Psoas muscle (tissue), 8 donors: Measurements from ENCODE around the gene ITGA11. TPM values are rescaled to one million over a fixed set of nuclear protein-coding genes. Genes with fewer than 3 reads are reported as not detected.

Experiments used
- ATAC-seq, 4 donors: fragments of 200-7000 bp; cut with Tn5 transposase; one replicate each; pipeline ENCODE4 v1.9.1; 2020; ENCODE audit warnings: moderate library complexity in 3 of 4, mild to moderate bottlenecking in 2 of 4
- DNase-seq, 2 donors: peaks; one replicate each; pipeline ENCODE4 v3.0.0-alpha.2; 2020
- H3K27ac ChIP-seq: fragments of 200-600 bp; one replicate; pipeline ENCODE4 v1.8.0; 2022
- H3K27me3 ChIP-seq, 3 donors: fragments of 200-600 bp in 1 of 3; one replicate each; pipeline versions ENCODE4 v1.6.1 to v1.8.0; 2013 to 2022; ENCODE audit warnings: low read length in 2 of 3, mild to moderate bottlenecking in 2 of 3, moderate library complexity in 1 of 3; ENCODE audit not compliant: insufficient read depth in 3 of 3
- H3K36me3 ChIP-seq, 2 donors: fragments of 200-600 bp in 1 of 2; one replicate each; pipeline versions ENCODE4 v1.6.1 to v1.8.0; 2013 to 2022; ENCODE audit warnings: low read depth in 1 of 2, mild to moderate bottlenecking in 1 of 2, moderate library complexity in 1 of 2; ENCODE audit not compliant: insufficient read depth in 1 of 2
- H3K4me1 ChIP-seq: fragments of 200-600 bp; one replicate; pipeline ENCODE4 v1.8.0; 2022
- H3K4me3 ChIP-seq: fragments of 200-600 bp; one replicate; pipeline ENCODE4 v1.8.0; 2022; ENCODE audit warnings: mild to moderate bottlenecking
- H3K9me3 ChIP-seq: fragments of 200-600 bp; one replicate; pipeline ENCODE4 v1.8.0; 2022
- CTCF ChIP-seq: fragments of 200-600 bp; IDR thresholded peaks from one replicate; pipeline ENCODE4 v1.8.0; 2022; ENCODE audit warnings: antibody characterized with exemption
- WGBS, 3 donors: extraction: QIAGEN DNeasy Blood & Tissue Kit; methylation state at CpG; one replicate each; pipeline versions ENCODE4 v1.1.6 to v1.1.7; 2013; 5-methylcytosine and 5-hydroxymethylcytosine counted together
- intact Hi-C, 2 donors: fragments of 100-400 bp; cut with DNase I; formaldehyde crosslinking; loops; one replicate each; pipeline versions ENCODE4 v1.11.0 to v1.14.2; 2022
- polyA plus RNA-seq, 3 donors: library from polyadenylated mRNA; stranded (reverse); fragments of 200-250 nt; gene quantifications; one replicate each; pipeline ENCODE4 v1.2.3, GENCODE V29; 2013
- total RNA-seq, 4 donors: library from RNA; stranded (reverse); fragmentation: NEBNext Ultra II Directional in 2 of 4; extraction: Animal tissue kit (Norgen Biotek cat#: 25700) in 2 of 4; gene quantifications; one replicate each; pipeline versions ENCODE4 v1.2.1 to v1.2.4, GENCODE V29; 2021 to 2023
- donor health status: healthy with polysubstance abuse.
- donor health status: DM: no; HTN: no; CAD: no; lungs with moderate emphysema.
- donor health status: Bipolar disorder and iron deficiency.
- donor health status: healthy.
- donor health status: DM: yes; HTN: yes; CAD: no.
- donor health status: DM: no; HTN: no; CAD: no.
- donor health status: DM: no; HTN: no; CAD: no.
- donor health status: DM: yes; HTN: yes; CAD: no.

ITGA11 gene
- total and polyA plus RNA-seq, 7 donors: 0.10 to 7.9 (median 0.97) TPM

GRCh38 chr15:68389936-68390817 is 41.8 kb downstream of the ITGA11 start:
- H3K4me1 ChIP-seq: no peaks in the 10 kb centered on the region
- TF ChIP-seq CTCF: no peak
- H3K27me3 ChIP-seq: peaks cover 0 to 9% (median 0%) of the 10 kb centered on the region in 3 donors
- intact Hi-C loops: loop anchor here in 1 of 2 donors (5.0 kb wide), 1 partner anchor 138 kb away; no protein-coding TSS in a partner anchor
- WGBS, 3 donors: 70 to 78% (median 73%) methylated on average over 15 of the region's 15 CpGs
- H3K27ac ChIP-seq: no peak overlapping the region
- DNase-seq (no peak), ATAC-seq (no peak)
- H3K4me3 ChIP-seq: no peak overlapping the region
- no peaks in the 10 kb centered on the region for H3K9me3 ChIP-seq
- no peaks in the 10 kb centered on the region for H3K36me3 ChIP-seq

GRCh38 chr15:68389041-68389930 is 42.7 kb downstream of the ITGA11 start:
- H3K4me1 ChIP-seq: no peaks in the 10 kb centered on the region
- ATAC-seq (no peak), DNase-seq (no peak)
- no peak for TF ChIP-seq CTCF
- no peaks in the 10 kb centered on the region for H3K36me3 ChIP-seq
- H3K27me3 ChIP-seq: peaks cover 0 to 9% (median 0%) of the 10 kb centered on the region in 3 donors
- WGBS, 3 donors: 79 to 83% (median 82%) methylated on average over 7 of the region's 7 CpGs
- H3K27ac ChIP-seq: no peak overlapping the region
- no peak overlapping the region for H3K4me3 ChIP-seq
- intact Hi-C loops: loop anchor here in 1 of 2 donors (5.0 kb wide), 1 partner anchor 137 kb away; no protein-coding TSS in a partner anchor
- no peaks in the 10 kb centered on the region for H3K9me3 ChIP-seq

GRCh38 chr15:68387381-68388143 is 44.4 kb downstream of the ITGA11 start:
- Histone ChIP-seq H3K36me3 (no peaks in the 10 kb centered on the region), H3K4me1 (no peaks in the 10 kb centered on the region), H3K27ac (no peak overlapping the region), H3K4me3 (no peak overlapping the region), H3K9me3 (no peaks in the 10 kb centered on the region), H3K27me3 (peaks cover 0 to 9% (median 0%) of the 10 kb centered on the region in 3 donors)
- no peak for TF ChIP-seq CTCF
- 80 to 82% (median 81%) methylated on average over 12 of the region's 12 CpGs for WGBS, 3 donors
- no peak for DNase-seq
- intact Hi-C loops: loop anchor here in 1 of 2 donors (5.0 kb wide), 1 partner anchor 135 kb away; no protein-coding TSS in a partner anchor
- ATAC-seq: no peak

GRCh38 chr15:68386587-68387288 is 45.2 kb downstream of the ITGA11 start:
- DNase-seq (no peak), ATAC-seq (no peak)
- Histone ChIP-seq H3K27ac (no peak overlapping the region), H3K4me1 (no peaks in the 10 kb centered on the region), H3K9me3 (no peaks in the 10 kb centered on the region), H3K27me3 (peaks cover 0 to 4% (median 0%) of the 10 kb centered on the region in 3 donors), H3K36me3 (no peaks in the 10 kb centered on the region), H3K4me3 (no peak overlapping the region)
- intact Hi-C loops: loop anchor here in 1 of 2 donors (5.0 kb wide), 1 partner anchor 134 kb away; no protein-coding TSS in a partner anchor
- 76 to 84% (median 81%) methylated on average over 9 of the region's 9 CpGs for WGBS, 3 donors
- no peak for TF ChIP-seq CTCF
